Measurements from ENCODE around the gene PLEKHF1.

The PLEKHF1 gene

GRCh38 chr19:29680937-29681336 lies 15.7 kb downstream of the PLEKHF1 start:
- DNase-seq: no peak

GRCh38 chr19:29681422-29682235 lies 16.4 kb downstream of the PLEKHF1 start:
- no peak for DNase-seq

- no peak for DNase-seq
Measured at GRCh38 chr19:29682236-29682895, 17.1 kb downstream of the PLEKHF1 start.

- DNase-seq: no peak
Measured at GRCh38 chr19:29683009-29683408, 17.7 kb downstream of the PLEKHF1 start.

GRCh38 chr19:29685326-29685725 lies 20.1 kb downstream of the PLEKHF1 start:
- DNase-seq: no peak

GRCh38 chr19:29686285-29686805 lies 21.1 kb downstream of the PLEKHF1 start:
- DNase-seq: no peak

- DNase-seq: no peak
Measured at GRCh38 chr19:29687244-29687896, 22.1 kb downstream of the PLEKHF1 start.

- no peak for DNase-seq
Measured at GRCh38 chr19:29687897-29688728, 22.9 kb downstream of the PLEKHF1 start.

GRCh38 chr19:29690842-29691241 lies 25.6 kb downstream of the PLEKHF1 start:
- DNase-seq: no peak

- DNase-seq: no peak
Measured at GRCh38 chr19:29694161-29694560, 28.9 kb downstream of the PLEKHF1 start.

GRCh38 chr19:29694669-29695627 lies 29.7 kb downstream of the PLEKHF1 start:
- DNase-seq: no peak

- DNase-seq: no peak
Measured at GRCh38 chr19:29695765-29696564, 30.7 kb downstream of the PLEKHF1 start.

GRCh38 chr19:29696565-29696846 lies 31.2 kb downstream of the PLEKHF1 start:
- no peak for DNase-seq

- no peak for DNase-seq
Measured at GRCh38 chr19:29697523-29698261, 32.4 kb downstream of the PLEKHF1 start.

GRCh38 chr19:29699861-29700260 lies 34.6 kb downstream of the PLEKHF1 start:
- no peak for DNase-seq

- no peak for DNase-seq
Measured at GRCh38 chr19:29700498-29700897, 35.2 kb downstream of the PLEKHF1 start.

GRCh38 chr19:29702161-29702962 lies 37.1 kb downstream of the PLEKHF1 start:
- DNase-seq: no peak

GRCh38 chr19:29702963-29703320 lies 37.7 kb downstream of the PLEKHF1 start:
- DNase-seq: no peak
